ENCODE results near the gene RBBP4. TPM values are rescaled to one million over a fixed set of nuclear protein-coding genes. Genes with fewer than 3 reads are reported as not detected.

Gene RBBP4
- total RNA-seq, 2 donors from 2014 or later: 122 to 183 TPM

DNA sequence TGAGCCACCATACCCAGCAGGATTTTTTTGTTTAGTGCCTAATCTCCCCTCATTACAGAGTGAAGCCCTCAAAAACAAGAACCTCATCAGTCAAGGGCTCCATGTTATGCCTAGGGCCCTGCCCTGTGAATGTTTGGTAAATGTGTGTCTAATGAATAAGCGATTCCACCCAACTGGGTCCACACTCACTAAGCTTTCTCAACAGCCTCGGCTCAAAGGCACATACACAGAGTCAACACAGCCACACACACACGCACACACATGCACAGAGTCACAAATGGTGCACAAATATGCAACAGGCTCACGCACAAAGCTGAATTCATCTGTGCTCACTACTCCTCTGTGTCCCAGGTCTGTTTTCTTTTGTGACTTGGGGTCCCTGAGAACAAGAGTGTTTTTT lies 63.3 kb downstream of the RBBP4 start:
- Histone ChIP-seq H3K27me3 (replicated peaks; ENCODE audit: insufficient read depth) (no peaks in the 10 kb centered on the region), H3K27ac (no peak overlapping the region), H3K9me3 (no peaks in the 10 kb centered on the region), H3K4me3 (no peak overlapping the region), H3K36me3 (no peaks in the 10 kb centered on the region), H3K4me1 (replicated peaks) (peaks cover 12% of the 10 kb centered on the region)
- intact Hi-C loops (cut with DNase I): loop anchor here (5.0 kb wide), 1 partner anchor 158 kb away; the partner anchor contains the start of gene FNDC5
- TF ChIP-seq POLR2A (IDR thresholded peaks at IDR 0.05): no peak
- no peak for DNase-seq (ENCODE audit: low spot score)
- WGBS: 79% methylated on average over 4 of the region's 4 CpGs

DNA sequence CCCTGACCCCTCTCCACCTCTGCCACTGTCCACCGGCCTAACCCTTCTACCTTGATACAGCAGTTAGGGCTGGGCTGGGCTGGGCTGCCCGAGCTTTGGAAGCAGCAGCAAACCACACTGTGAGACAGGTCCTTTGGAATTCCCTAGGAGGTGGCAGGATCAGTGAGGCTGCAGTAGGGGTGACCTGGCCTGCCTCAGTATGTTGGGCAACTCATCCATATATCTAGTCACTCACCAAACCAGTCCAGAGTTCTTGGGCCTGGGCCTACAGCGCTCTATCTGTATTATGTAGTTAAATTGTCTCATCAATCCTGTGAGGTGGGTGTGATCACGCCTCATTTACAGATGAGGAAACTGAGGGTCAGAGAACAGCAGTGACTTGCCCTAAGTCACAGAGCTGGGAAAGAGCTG lies 64.9 kb downstream of the RBBP4 start:
- no peaks in the 10 kb centered on the region for H3K27me3 ChIP-seq (replicated peaks; ENCODE audit: insufficient read depth)
- DNase-seq (ENCODE audit: low spot score): peak; percentile 36
- 84% methylated on average over 4 of the region's 4 CpGs for WGBS
- no peaks in the 10 kb centered on the region for H3K9me3 ChIP-seq
- intact Hi-C loops (cut with DNase I): no loop called here
- no peaks in the 10 kb centered on the region for H3K36me3 ChIP-seq
- peak overlapping the region; percentile 77 to 83 for H3K27ac ChIP-seq
- no peak overlapping the region for H3K4me3 ChIP-seq
- peaks cover 12% of the 10 kb centered on the region for H3K4me1 ChIP-seq (replicated peaks)
- TF ChIP-seq POLR2AphosphoS5 (IDR thresholded peaks at IDR 0.05): no peak

DNA sequence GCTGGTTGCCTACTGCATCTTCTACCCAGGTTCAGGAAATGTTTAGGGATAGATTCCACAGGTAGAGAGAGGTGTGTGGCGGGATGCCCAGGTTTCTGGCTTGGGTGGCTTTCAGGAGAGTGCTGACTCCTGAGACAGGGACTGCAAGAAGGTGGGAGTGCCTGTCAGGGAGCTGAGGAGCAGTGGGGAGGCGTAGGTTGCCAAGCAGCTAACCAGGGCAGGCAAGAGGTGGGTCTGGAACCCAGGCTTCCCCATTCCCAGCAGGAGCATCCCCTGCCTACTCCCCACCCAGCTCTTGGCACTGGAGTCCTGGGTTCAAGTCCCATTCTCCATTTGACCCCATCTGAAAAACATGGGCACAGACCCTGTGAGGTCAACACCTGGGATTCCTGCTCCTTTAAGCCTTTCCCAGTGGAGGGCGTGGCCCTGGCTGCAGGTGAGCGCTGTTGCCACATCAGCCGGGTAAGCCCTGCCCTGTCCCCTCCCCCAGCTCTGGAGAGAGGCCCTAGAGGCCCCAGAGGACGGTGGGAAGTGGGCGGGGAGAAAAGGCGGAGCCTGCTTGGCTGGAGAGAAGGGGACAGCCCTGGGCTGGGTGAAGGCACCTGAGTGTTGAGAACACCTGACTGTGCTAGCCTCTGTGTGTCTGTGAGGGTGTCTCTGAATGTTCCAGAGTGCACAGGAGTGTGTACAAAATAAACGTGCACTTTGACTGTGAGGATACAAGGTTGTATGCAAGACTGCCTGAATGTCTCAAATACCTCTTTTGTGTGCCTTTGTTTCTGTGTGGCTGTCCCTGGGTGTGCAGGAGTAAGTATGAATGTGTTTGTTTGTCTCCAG lies 65.5 kb downstream of the RBBP4 start:
- TF ChIP-seq POLR2AphosphoS5 (IDR thresholded peaks at IDR 0.05) (peak; percentile 99), POLR2A (IDR thresholded peaks at IDR 0.05) (peak; percentile 77)
- TF ChIP-seq, protein P1, sequence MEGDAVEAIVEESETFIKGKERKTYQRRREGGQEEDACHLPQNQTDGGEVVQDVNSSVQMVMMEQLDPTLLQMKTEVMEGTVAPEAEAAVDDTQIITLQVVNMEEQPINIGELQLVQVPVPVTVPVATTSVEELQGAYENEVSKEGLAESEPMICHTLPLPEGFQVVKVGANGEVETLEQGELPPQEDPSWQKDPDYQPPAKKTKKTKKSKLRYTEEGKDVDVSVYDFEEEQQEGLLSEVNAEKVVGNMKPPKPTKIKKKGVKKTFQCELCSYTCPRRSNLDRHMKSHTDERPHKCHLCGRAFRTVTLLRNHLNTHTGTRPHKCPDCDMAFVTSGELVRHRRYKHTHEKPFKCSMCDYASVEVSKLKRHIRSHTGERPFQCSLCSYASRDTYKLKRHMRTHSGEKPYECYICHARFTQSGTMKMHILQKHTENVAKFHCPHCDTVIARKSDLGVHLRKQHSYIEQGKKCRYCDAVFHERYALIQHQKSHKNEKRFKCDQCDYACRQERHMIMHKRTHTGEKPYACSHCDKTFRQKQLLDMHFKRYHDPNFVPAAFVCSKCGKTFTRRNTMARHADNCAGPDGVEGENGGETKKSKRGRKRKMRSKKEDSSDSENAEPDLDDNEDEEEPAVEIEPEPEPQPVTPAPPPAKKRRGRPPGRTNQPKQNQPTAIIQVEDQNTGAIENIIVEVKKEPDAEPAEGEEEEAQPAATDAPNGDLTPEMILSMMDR (IDR thresholded peaks at IDR 0.05): peak in 3 of 4 experiments; percentile 15 to 51 (median 16)
- Histone ChIP-seq H3K27ac (peak overlapping the region; percentile 77 to 83), H3K4me3 (no peak overlapping the region), H3K9me3 (no peaks in the 10 kb centered on the region), H3K27me3 (replicated peaks; ENCODE audit: insufficient read depth) (no peaks in the 10 kb centered on the region), H3K36me3 (no peaks in the 10 kb centered on the region), H3K4me1 (replicated peaks) (peaks cover 12% of the 10 kb centered on the region)
- peak; percentile 98 for DNase-seq (ENCODE audit: low spot score)
- intact Hi-C loops (cut with DNase I): no loop called here
- 19% methylated on average over 9 of the region's 9 CpGs for whole genome bisulfite sequencing

DNA sequence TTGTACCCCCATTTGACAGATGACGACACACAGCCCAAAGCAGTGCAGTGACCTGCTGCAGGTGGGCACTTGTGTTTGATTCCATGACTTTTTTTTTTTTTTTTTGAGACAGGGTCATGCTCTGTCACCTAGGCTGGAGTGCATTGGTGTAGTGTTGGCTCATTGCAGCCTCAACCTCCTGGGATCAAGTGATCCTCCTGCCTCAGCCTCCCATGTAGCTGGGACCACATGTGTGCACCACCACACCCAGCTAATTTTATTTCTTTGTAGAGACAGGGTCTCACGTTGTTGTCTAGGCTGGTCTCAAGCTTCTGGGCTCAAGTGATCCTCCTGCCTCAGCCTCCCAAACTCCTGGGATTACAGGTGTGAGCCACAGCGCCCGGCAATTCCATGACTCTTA lies 66.5 kb downstream of the RBBP4 start:
- H3K4me3 ChIP-seq: no peak overlapping the region
- WGBS: 85% methylated on average over 4 of the region's 4 CpGs
- H3K9me3 ChIP-seq: no peaks in the 10 kb centered on the region
- intact Hi-C loops (cut with DNase I): no loop called here
- TF ChIP-seq POLR2AphosphoS5 (IDR thresholded peaks at IDR 0.05): no peak
- TF ChIP-seq POLR2A (IDR thresholded peaks at IDR 0.05): no peak
- TF ChIP-seq, protein P1 (IDR thresholded peaks at IDR 0.05): no peak
- H3K27me3 ChIP-seq (replicated peaks; ENCODE audit: insufficient read depth): no peaks in the 10 kb centered on the region
- H3K36me3 ChIP-seq: no peaks in the 10 kb centered on the region
- peaks cover 12% of the 10 kb centered on the region for H3K4me1 ChIP-seq (replicated peaks)
- no peak for DNase-seq (ENCODE audit: low spot score)
- peak overlapping the region; percentile 77 to 83 for H3K27ac ChIP-seq

DNA sequence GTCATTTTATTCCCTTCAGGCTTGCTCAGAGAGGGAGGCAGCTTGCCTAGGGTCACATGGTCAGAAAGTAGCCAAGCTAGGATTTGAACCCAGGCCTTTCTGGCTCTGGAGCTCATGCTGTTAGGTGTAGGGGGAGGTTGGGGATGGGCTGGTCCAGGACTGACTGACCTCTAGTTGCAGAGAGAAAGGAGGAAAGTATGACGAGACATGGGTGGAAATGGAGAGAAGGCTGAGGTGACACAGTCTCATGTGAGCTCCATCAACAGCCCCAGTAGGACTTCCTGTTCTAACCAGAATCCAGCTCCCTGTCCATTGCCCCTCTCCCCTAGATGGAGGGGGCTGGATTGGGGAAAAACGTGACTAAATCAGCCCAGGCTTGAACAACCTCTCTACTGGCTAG lies 67.0 kb downstream of the RBBP4 start:
- DNase-seq (ENCODE audit: low spot score): no peak
- TF ChIP-seq, protein P1 (IDR thresholded peaks at IDR 0.05): no peak
- TF ChIP-seq POLR2AphosphoS5 (IDR thresholded peaks at IDR 0.05) (no peak), POLR2A (IDR thresholded peaks at IDR 0.05) (no peak)
- no peaks in the 10 kb centered on the region for H3K27me3 ChIP-seq (replicated peaks; ENCODE audit: insufficient read depth)
- WGBS: 80% methylated on average over 2 of the region's 2 CpGs
- intact Hi-C loops (cut with DNase I): no loop called here
- H3K4me3 ChIP-seq: no peak overlapping the region
- no peak overlapping the region for H3K27ac ChIP-seq
- H3K36me3 ChIP-seq: no peaks in the 10 kb centered on the region
- no peaks in the 10 kb centered on the region for H3K9me3 ChIP-seq
- H3K4me1 ChIP-seq (replicated peaks): peaks cover 12% of the 10 kb centered on the region

DNA sequence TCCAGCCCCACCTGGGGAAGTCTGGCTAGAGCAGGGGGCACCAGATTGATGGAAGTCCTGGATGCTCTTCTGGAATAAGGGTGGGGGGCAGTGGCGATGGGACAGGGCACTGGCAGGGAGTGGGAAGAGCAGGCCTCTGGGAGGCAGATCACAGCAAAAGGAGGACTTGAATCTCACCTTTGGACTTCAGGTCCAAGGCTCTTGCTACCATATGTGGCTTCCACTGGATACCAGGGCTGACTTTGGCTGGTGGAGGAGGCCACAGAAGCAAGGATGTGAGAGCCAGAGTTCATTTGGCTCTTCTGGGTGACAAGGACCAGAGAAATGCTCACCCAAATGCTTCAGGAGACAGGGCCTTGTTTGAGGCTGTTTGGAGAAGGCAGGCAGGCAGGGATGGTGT lies 67.5 kb downstream of the RBBP4 start:
- no peaks in the 10 kb centered on the region for H3K27me3 ChIP-seq (replicated peaks; ENCODE audit: insufficient read depth)
- no peak overlapping the region for H3K27ac ChIP-seq
- 100% methylated on average over 1 of the region's 1 CpG for WGBS
- TF ChIP-seq, protein P1 (IDR thresholded peaks at IDR 0.05): no peak
- TF ChIP-seq POLR2A (IDR thresholded peaks at IDR 0.05) (no peak), POLR2AphosphoS5 (IDR thresholded peaks at IDR 0.05) (no peak)
- H3K4me3 ChIP-seq: no peak overlapping the region
- H3K9me3 ChIP-seq: no peaks in the 10 kb centered on the region
- no peaks in the 10 kb centered on the region for H3K36me3 ChIP-seq
- no peak for DNase-seq (ENCODE audit: low spot score)
- intact Hi-C loops (cut with DNase I): no loop called here
- H3K4me1 ChIP-seq (replicated peaks): peaks cover 12% of the 10 kb centered on the region
